Lower leg skin (tissue), 3 donors: Measurements from ENCODE around the gene ACOXL.

Experiments used
- CTCF ChIP-seq, 3 donors: fragments of 450-650 bp; IDR thresholded peaks; one replicate each; pipeline ENCODE4 v1.5.1; 2016; ENCODE audit warnings: antibody characterized with exemption in 3 of 3, mild to moderate bottlenecking in 3 of 3, moderate library complexity in 2 of 3
- POLR2A ChIP-seq, 2 donors: fragments of 450-650 bp; IDR thresholded peaks; one replicate each; pipeline ENCODE4 v1.6.1; 2016 to 2017; ENCODE audit warnings: antibody characterized with exemption in 2 of 2, mild to moderate bottlenecking in 1 of 2, moderate library complexity in 1 of 2

GRCh38 chr2:110940376-110940910 is 208.1 kb downstream of the ACOXL start:
- no peak for TF ChIP-seq POLR2A (IDR thresholded peaks at IDR 0.05)
- TF ChIP-seq CTCF (IDR thresholded peaks at IDR 0.05) = no peak
